NCI-H2227 (cell line): ENCODE measurements around the gene ANKDD1B.
A peak's percentile ranks its signal among the peaks of the same experiment; 100 is the strongest.
"Not testable (repeated sequence)": the region's sequence is repeated elsewhere in the genome, so short reads cannot be mapped to it uniquely, and the experiment has no call there.

ENCODE experiments used
- DNase-seq: peaks from one replicate; lab custom pipeline; 2025; ENCODE audit not compliant: unreplicated experiment; lab: John Stamatoyannopoulos, UW

Gene ANKDD1B

GRCh38 chr5:75695472-75696351, 84.5 kb downstream of the ANKDD1B start:
- not testable (repeated sequence) for DNase-seq

- no peak for DNase-seq
These were observed 90.6 kb downstream of the ANKDD1B start for GRCh38 chr5:75701856-75702255.

GRCh38 chr5:75706016-75706415, 94.8 kb downstream of the ANKDD1B start:
- DNase-seq, result no peak

GRCh38 chr5:75706775-75707174, 95.5 kb downstream of the ANKDD1B start:
- no peak for DNase-seq

GRCh38 chr5:75707911-75708509, 96.8 kb downstream of the ANKDD1B start:
- DNase-seq, result no peak

- no peak for DNase-seq
These were observed 99.4 kb downstream of the ANKDD1B start for GRCh38 chr5:75710637-75711036.

GRCh38 chr5:75711151-75711550, 99.9 kb downstream of the ANKDD1B start:
- DNase-seq, result no peak

GRCh38 chr5:75712091-75712490, 100.8 kb downstream of the ANKDD1B start:
- DNase-seq, result no peak

- no peak for DNase-seq
These were observed 105.4 kb downstream of the ANKDD1B start for GRCh38 chr5:75716715-75717081.

GRCh38 chr5:75717082-75717922, 106.0 kb downstream of the ANKDD1B start, which contains the start of gene POC5:
Gene POC5 (minus strand): TSS chr5:75717437. CDS start chr5:75712937, 4,500 bp downstream.
- DNase-seq, result peak; percentile 97

GRCh38 chr5:75720882-75721281, 109.6 kb downstream of the ANKDD1B start:
- DNase-seq, result no peak
